ENCODE measurements around the gene GPRC5A.

Gene GPRC5A

DNA sequence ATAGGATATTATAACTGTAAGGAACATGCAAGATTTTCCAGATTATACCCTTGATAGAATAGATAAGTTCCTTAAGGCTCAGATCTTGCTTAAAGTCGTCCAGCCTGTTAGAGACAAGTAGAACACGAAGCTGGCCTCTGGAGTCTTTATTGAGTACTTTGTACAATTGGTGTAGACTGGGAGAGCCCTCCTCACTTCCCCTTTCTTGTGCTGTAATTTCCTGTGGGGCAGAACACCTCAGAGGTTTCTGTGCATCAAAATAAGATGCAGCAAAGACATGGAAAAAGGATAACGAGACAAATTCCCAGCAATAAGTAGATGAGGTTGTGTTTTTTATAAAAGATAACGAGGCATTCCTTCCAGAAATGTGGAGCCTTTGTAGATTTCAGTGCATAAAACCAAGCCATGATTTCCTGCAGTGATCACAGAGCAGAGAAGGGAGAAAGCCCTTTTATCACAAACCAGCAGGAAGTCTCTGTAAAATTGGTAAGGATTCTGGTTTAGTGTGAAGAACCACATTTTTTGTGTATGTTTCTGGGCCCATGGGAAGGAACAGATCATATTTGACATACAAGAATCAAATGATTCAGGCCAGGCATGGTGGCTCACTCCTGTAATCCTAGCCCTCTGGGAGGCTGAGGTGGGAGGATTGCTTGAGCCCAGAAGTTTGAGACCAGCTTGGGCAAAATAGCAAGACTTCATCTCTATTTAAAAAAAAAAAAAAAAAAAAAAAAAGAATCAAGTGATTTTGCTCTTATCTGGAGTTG lies 18.0 kb downstream of the GPRC5A start:
- no peak for DNase-seq (ENCODE audit: low read depth in 2 of 2)

DNA sequence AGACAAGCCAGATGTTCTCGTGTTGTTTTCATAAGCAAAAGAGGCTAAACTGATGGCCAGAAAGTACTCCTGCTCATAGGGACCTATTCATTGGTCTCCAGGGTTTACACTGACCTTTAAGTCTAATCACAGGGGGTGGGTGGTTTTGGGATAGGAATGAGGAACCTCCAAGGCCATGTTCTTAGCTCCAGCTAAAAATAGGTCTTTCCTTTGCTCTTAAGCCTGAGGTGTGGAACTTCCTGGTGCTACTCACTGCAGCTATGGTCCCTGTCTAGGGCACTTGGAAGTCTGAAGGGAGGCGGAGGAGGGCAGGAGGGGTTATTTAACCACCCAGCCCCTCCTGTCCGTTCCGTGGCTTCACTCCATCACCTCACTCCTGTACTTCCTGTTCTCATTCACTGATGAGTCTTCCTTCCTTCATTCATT lies 18.6 kb downstream of the GPRC5A start:
- DNase-seq (ENCODE audit: low read depth in 2 of 2) = no peak

DNA sequence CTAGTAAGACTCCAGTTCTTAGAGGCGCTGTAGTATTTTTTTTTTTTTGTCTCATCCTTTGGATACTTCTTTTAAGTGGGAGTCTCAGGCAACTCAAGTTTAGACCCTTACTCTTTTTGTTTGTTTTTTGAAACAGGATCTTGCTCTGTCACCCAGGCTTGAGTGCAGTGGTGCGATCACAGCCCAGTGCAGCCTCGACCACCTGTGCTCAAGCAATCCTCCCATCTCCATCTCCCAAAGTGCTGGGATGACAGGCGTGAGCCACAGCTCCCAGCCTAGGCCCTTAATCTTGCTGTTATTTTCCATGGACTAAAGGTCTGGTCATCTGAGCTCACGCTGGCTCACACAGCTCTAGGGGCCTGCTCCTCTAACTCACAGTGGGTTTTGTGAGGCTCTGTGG lies 21.3 kb downstream of the GPRC5A start:
- no peak for DNase-seq (ENCODE audit: low read depth in 2 of 2)

DNA sequence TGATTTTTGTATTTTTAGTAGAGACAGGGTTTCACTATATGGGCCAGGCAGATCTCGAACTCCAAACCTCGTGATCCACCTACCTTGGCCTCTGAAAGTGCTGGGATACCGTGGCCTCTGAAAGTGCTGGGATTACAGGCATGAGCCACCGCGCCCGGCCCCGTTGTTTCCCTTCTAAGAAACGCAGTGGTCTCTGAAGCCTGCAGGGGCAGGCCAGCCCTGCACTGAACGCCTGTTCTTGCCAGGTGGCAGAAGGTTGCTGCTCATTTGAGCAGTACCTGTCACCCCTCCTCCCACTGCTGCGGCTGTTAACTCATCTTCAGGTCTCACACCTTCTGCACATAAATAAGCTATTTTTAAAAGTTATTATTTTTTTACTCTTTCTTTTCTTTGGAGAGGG lies 24.3 kb downstream of the GPRC5A start:
- DNase-seq (ENCODE audit: low read depth in 2 of 2) = no peak

DNA sequence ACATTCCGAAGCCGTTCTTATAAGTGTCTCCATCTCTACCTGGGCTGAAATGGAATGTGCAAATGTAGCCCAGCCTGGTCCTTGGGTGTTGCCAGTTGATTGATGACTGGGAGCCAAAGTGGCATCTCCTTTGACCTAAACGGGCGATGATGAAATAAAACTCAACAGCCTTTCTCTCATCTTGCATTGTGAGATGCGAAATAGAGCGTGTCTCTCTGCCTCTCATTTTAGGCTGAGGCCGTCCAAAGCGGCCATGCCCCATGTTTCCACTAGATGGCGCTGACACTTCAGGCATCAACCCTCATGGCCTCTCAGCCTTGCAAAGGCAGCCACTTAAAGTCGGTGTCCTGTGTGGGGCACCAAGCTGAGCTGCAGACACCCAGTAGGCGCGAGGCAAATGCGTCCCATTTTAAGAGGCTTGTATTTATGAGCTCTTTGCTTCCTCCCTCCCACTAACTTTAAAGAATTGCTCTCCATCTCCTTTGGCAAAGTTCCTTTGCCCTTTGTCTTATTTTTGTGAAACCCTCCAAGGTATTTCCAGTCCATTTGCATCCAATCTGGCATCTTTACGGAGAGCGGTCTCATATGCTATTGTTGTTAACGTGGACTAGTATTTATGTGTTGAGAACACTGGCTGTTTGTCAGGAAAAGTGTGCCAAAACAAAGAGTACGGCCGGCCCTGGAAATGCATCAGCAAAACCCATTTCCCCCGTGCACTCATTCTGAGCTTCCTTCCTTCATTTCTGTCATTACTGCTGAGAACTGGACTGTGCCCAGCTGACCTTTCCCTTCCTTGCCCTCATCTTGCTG lies 25.0 kb downstream of the GPRC5A start:
- peak; percentile 48 to 69 for DNase-seq (ENCODE audit: low read depth in 2 of 2)

DNA sequence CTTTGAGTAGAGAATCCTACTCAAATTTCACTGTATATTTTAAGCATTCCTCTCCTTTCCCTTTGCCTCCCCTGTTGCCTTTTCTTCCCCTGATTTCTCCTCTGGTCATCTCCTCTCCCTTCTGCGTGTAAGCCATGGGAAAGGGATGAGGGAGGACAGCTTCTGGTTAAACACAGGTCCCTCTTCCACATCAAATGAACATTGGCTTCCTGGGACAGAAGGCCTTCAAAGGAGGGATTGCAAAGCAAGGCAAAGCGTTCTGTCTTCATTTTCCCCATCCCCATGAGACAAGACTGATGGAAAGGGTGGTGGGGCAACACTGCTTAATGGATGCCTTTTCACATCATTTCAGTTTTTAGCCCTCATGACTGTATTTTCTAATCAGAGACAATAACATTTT lies 26.2 kb downstream of the GPRC5A start:
- no peak for DNase-seq (ENCODE audit: low read depth in 2 of 2)

DNA sequence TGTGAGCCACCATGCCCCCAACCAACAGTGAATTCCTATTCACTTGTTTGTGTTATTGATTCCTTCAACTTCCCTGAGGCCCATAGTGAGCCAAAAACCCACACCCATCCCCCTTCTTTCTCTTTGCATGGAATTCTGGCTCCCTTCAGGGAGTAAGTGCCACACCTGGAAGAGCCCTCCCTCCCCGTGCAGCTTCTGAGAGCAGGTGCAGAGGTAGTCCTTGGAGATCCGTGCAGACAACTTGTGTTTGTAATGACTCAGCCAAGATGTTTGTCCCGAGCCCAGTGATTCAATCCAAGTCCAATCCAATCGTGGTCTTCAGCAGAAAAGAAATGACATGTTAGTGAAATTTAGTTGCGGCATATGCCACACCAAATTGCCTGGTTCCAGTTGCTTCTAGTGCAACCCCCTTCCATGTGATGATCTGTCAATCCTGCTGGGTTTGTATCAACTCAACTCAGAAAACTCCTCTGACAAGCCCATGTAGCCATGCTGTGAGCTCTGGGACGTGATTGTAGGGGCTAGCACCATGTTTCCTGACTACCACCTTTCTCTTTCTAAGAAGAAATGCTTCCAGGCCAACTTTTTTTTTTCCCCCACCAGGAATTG lies 27.5 kb downstream of the GPRC5A start:
- no peak for DNase-seq (ENCODE audit: low read depth in 2 of 2)

DNA sequence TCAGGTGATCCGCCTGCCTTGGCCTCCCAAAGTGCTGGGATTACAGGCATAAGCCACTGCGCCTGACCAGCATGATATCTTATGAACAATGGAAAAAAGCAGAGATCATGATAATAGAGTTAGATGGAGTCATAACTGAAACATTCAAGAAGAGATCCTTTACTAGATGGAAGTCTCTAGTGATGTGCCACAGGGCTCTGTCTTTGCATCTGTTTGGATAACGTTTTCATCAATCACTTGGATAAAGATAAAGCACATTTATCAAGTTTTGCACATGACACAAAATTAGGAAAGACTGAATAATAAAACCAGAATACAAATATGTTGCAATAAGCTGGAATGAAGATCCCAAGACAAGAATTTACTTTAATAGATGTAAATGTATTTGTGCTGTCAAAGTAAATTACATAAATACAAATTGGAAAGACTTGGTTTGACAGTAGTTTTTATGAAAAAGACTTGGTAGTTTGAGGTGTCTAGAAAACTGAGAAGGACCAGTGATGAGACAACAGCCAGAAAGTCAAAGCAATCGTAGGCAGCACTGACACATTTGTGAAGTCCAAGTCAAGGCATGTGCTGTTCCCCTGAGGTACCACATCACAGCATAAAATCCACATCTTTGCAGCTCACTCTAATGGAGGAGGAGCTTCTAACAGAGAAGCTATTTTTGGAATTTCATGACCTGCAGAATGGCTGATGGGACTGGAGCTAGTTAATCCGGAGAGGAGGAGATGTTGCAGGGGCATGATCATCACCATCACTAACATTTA lies 28.5 kb downstream of the GPRC5A start:
- no peak for DNase-seq (ENCODE audit: low read depth in 2 of 2)

DNA sequence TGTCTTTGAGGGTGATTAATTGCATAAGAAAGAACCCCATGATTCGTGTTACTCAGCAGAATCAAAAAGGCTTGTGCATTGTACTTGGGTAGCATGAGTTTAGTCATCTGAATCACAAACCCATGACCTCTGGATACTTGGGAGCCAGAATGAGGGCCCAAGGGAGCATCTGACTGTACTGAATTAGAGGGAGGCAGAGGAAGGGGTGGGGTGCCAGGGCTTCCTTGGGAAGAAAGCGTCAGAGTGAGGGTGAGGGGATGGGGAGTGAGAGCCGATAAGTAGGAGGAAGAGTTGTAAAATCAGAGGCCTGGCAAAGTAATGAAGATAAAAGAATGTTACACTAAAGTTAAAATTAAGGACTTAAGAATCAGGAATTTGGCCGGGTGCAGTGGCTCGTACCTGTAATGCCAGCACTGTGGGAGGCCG lies 30.8 kb downstream of the GPRC5A start:
- DNase-seq (ENCODE audit: low read depth in 2 of 2) = no peak

DNA sequence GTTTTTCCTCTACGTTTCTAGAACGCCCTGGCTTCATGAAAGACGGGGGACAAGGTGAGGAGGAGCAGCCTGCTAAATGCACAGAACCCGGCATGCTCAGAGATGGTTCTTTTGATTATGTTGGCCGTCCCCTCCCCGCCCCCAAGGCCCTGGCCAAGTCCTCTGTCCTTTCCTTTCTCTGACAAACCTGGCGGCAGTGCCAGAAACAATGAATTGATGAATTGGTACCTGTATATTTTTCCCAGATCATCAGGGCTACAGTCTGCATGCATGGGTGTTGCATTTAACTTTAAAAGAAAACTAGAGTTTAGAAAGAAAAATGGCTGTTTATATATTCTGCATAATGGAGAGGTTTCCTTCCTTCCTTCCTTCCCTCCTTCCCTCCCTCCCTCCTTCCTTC lies 31.6 kb downstream of the GPRC5A start:
- no peak for DNase-seq (ENCODE audit: low read depth in 2 of 2)

DNA sequence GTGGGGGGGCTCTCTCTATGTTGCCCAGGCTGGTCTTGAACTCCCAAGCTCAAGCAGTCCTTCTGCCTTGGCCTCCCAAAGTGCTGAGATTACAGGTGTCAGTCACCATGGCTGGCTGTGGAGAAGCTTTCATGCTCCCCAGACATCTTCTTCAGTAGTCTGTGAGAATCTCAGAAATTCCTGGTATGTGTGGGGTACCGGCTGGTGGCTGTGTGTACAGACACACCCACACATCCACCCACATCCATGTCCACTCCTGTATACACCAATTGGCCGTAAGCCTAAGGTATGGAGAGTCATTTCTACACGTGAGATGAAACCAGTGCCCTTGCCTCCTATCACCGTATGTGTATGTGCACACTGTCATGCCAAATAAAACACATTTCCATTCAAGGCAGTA lies 32.8 kb downstream of the GPRC5A start:
- DNase-seq (ENCODE audit: low read depth in 2 of 2) = no peak

DNA sequence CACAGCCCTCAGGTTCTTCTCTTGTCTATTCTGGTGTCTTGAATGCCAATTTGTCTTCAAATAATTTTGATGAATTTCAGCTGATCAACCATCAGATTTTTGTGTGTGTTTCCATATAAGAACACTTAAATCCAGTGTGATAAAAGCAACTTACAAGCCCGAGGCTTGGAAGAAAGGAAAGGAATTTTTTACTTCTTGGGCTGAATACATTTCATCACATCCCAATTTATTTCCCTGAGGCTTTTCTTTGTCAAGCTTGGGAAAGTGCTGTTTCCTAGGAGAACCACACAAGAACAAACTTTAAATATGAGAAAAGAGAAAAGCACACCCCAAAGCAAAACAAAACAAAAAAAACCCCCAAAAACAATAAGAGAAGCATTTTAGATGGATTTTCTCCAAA lies 34.0 kb downstream of the GPRC5A start:
- DNase-seq (ENCODE audit: low read depth in 2 of 2) = no peak

DNA sequence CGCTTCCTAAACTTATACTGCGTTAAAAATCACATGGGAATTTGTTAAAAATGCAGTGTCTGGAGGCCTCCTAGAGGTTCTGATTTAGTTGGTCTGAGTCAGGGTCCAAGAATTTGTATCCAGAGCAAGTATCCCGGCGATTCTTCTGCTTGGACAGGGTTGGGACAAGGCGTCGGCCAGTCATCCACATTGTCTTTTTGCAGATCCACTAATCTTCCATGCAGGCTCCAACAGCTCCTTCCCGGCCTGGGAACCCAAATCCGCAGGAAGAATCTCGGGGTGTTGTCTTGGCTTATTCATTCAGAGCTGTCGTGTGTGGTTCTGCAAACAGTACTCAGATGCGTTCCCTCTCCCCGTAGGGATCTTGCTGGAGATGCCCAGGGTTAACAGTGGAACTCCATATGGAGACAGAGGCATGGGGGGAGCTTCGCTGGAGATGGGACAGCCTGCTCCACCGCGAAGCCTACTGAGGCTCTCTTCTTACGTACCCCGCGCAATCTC lies 35.3 kb downstream of the GPRC5A start:
- DNase-seq (ENCODE audit: low read depth in 2 of 2) = no peak

DNA sequence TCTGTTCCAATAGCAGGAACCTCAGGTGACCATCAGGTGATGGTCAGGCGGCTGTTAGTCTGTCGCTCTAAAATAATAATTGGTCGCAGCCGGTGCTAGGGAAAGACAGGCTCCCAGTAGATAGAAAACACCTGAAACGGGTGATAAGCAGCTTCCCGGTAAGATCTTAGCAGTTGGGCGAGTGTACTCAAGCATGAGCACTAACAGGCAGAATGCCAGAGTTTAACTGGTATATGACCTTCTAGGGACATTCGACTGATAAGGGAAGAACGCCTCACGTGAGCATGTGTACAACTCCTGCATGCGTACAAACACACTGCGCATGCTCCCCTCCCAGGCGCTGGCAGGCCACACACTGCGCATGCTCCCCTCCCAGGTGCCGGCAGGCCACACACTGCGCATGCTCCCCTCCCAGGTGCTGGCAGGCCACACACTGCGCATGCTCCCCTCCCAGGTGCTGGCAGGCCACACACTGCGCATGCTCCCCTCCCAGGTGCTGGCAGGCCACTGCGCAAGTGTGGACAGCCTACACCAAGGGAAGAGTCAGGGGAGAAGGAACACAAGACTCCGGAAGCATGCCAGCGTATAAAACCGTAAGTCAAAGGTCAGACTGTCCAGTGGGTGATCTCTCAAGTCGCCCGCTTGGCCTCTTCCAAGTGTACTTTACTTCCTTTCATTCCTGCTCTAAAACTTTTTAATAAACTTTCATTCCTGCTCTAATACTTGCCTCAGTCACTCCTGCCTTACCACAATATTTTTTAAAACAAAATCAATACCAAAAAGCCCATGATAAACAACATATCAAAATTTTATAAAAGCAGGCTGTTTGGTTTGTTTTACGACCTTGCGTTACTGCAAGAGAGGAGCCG lies 36.1 kb downstream of the GPRC5A start:
- peak in 1 of 2 donors; percentile 11 for DNase-seq (ENCODE audit: low read depth in 2 of 2)

DNA sequence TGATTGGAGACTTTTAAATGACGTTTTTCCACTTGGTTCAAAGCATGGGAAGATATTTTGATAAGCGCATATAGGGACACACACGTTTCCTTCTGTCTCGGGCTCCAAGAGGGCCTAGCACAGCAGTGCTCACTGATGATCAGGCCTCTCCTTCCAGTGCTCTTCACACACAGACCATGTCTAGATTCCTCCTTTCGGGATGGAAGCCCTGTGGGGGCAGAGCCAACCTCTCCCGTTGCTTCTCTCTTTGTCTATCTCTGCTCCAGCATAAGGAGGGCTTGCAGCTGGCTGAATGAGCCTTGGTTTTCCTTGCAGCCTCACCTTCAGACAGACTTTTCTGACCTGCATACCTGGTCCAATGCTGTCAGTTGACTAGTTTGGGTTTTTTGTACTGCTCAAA lies 38.3 kb downstream of the GPRC5A start:
- DNase-seq (ENCODE audit: low read depth in 2 of 2) = no peak

DNA sequence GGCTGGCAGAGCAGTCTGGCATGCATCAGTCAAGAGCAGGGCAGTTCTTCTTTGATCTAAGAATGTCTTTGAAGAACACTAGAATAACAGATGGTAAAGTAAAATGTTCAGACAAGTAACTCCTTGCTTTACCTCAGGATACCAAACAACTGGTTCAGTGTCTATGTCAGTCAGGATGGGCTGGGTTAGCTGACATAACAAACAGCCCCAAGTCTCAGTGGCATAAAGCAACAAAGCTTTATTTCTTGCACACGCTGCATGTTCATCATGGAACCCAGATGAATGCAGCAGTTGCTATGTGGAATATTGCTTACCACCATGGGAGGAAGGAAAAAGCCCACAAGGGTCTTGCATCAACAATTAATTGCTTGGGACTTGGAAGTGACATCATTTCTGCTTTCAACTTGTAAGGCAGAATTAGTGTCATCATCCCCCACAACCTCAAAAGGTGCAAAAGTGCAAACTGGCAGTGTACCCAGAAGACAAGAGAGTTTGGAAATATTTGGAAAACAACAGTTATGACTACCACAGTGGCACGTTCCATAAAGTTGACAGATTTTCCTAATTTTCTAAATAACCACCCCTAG lies 39.4 kb downstream of the GPRC5A start:
- no peak for DNase-seq (ENCODE audit: low read depth in 2 of 2)

DNA sequence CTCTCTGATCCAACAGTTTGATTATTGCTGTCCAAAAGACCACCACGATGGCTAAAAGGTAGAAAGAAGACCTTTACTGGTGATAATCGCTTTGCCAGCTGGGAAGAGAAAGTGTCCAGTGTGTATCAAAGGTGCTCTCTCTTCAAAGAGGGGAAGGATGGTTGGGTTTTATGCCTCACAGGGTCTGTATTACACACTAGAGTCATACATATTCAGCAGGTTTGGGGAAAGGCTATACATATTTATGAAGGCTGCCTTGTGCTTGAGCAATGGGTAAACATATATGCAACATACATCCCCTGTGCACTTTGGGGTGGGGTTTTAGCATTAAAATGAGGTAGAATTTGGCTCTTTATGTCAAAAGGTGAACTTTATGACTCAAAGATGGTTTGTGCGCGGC lies 42.4 kb downstream of the GPRC5A start:
- DNase-seq (ENCODE audit: low read depth in 2 of 2) = no peak

DNA sequence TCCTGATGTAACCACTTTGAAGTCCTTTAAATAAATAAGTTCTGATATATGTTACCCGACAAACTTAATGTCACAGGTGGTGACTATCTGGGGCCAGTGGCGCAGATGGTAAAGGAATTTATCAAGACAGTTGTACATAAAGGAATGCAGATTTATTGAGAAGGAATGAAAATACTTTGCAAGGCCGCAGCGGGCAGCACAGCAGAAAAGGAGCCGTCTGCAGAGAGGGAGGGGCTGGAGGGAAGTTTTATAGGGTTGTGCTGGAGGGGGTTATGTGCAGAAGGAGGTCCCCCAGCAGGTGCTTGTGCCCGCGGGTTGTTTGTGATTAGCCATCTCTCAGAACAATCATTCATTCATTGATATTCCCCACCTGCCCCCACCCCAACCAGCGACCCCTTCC lies 43.2 kb downstream of the GPRC5A start:
- DNase-seq (ENCODE audit: low read depth in 2 of 2) = no peak

DNA sequence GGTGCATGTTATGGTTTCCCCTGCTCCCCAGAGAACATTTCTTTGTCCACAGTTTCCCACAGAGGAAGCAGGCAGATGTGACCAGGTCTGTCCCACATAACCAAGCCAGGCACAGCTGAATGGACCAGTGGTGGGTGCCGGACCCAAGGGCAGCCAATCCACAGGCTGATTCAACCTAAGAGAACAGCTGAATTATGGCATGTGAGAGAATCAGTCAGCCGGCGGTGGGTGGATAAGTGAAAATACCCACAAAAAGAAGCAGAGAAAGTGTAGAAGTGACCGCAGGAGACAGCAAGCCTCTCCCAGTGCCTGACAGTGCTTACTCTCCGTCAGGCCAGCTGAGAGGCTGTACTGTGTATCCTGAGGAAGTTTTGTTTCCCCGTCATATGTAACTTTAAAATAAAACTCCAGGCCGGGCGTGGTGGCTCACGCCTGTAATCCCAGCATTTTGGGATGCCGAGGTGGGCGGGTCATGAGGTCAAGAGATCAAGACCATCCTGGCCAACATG lies 45.7 kb downstream of the GPRC5A start:
- no peak for DNase-seq (ENCODE audit: low read depth in 2 of 2)

DNA sequence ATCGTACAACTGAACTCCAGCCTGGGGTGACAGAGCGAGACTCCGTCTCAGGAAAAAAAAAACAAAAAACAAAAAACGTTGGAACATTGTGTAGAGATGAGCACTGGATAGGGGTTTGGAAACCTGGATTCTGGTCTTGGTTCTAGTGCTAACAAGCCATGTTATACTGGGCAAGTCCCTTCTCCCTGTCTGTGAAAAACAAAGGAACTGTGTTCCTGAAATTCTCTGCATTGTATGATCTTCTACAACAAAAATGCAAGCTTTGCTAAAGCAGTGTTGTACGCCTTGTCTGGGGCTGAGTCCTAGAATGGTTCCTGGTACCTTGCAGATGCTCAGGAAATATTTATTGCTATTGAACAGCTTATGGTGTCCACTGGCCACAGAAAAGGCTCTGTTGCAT lies 47.2 kb downstream of the GPRC5A start:
- no peak for DNase-seq (ENCODE audit: low read depth in 2 of 2)
